Stomach (tissue), 8 donors: ENCODE data around the gene MCHR1. TPM values are rescaled to one million over a fixed set of nuclear protein-coding genes. Genes with fewer than 3 reads are reported as not detected.

Source experiments
- polyA plus RNA-seq, 3 donors: library from polyadenylated mRNA; stranded (reverse); fragments of 200-250 nt; gene quantifications; one replicate each; pipeline ENCODE4 v1.2.3, GENCODE V29; 2013
- total RNA-seq, 5 donors: library from RNA; depleted of rRNA; stranded (reverse); fragments of >200 nt; gene quantifications; one replicate each; pipeline versions ENCODE4 v1.1.0 to v1.2.3, GENCODE V29; 2014 to 2016
- donor health status: healthy with polysubstance abuse.
- donor health status: Bipolar disorder and iron deficiency.
- donor health status: healthy.

MCHR1 gene
- total and polyA plus RNA-seq, 8 donors = 0.08 to 0.25 TPM; not detected in 6

Other genes with a start within 250 kb of the MCHR1 start
- gene MRTFA, start 42.8 kb upstream of the MCHR1 start, total RNA-seq = 100 to 1,000 TPM in 2 of 5 donors, 10 to 100 TPM in 3; 40.4 to 706 (median 99.8) TPM
- gene MRTFA, start 42.8 kb upstream of the MCHR1 start, polyA plus RNA-seq = 10 to 100 TPM; 11.1 to 20.2 (median 14.7) TPM
- 10 to 100 TPM in 2 of 5 donors, 1 to 10 TPM in 2, not detected in 1; 4.6 to 27.0 (median 14.7) TPM for gene SLC25A17, start 139.9 kb downstream of the MCHR1 start, total RNA-seq
- gene SLC25A17, start 139.9 kb downstream of the MCHR1 start, polyA plus RNA-seq = 10 to 100 TPM; 10.4 to 13.4 (median 10.7) TPM
- 100 to 1,000 TPM in 3 of 5 donors, 10 to 100 TPM in 2; 67.5 to 288 (median 105) TPM for gene ST13, start 177.2 kb downstream of the MCHR1 start, total RNA-seq
- 100 to 1,000 TPM in 1 of 3 donors, 10 to 100 TPM in 2; 77.3 to 200 (median 83.8) TPM for gene ST13, start 177.2 kb downstream of the MCHR1 start, polyA plus RNA-seq
- 10 to 100 TPM in 1 of 5 donors, 1 to 10 TPM in 4; 4.9 to 12.5 (median 6.4) TPM for gene XPNPEP3, start 177.7 kb downstream of the MCHR1 start, total RNA-seq
- 1 to 10 TPM; 3.0 to 4.0 (median 3.4) TPM for gene XPNPEP3, start 177.7 kb downstream of the MCHR1 start, polyA plus RNA-seq
- not detected for gene DNAJB7, start 182.6 kb downstream of the MCHR1 start, total RNA-seq
- not detected for gene DNAJB7, start 182.6 kb downstream of the MCHR1 start, polyA plus RNA-seq